Nephron progenitor cell (in vitro differentiated cells): Measurements from ENCODE around the gene CDYL.

ENCODE experiments used
- DNase-seq: peaks from one replicate; pipeline ENCODE4 v3.0.0; 2021
- H3K27ac Mint-ChIP-seq: 2 replicates; pipeline ENCODE4 v1.8.0; 2021; ENCODE audit warnings: mild to moderate bottlenecking, moderate library complexity, mixed read lengths
- H3K27me3 Mint-ChIP-seq: 2 replicates; pipeline ENCODE4 v1.8.0; 2021; ENCODE audit warnings: mild to moderate bottlenecking, low read depth, mixed read lengths; ENCODE audit not compliant: poor library complexity
- H3K36me3 Mint-ChIP-seq: 2 replicates; pipeline ENCODE4 v1.8.0; 2021; ENCODE audit warnings: low read depth, mixed read lengths
- H3K4me1 Mint-ChIP-seq: 2 replicates; pipeline ENCODE4 v1.8.0; 2021; ENCODE audit warnings: mixed read lengths
- H3K4me3 Mint-ChIP-seq: 2 replicates; pipeline ENCODE4 v1.8.0; 2021; ENCODE audit warnings: mild to moderate bottlenecking, moderate library complexity, mixed read lengths
- H3K9me3 Mint-ChIP-seq: 2 replicates; pipeline ENCODE4 v1.8.0; 2021; ENCODE audit warnings: mild to moderate bottlenecking, moderate library complexity, mixed read lengths
- CTCF ChIP-seq: fragments of 200-600 bp; sonication (generic); IDR thresholded peaks from 2 replicates; pipeline ENCODE4 v1.5.0; 2021; ENCODE audit warnings: antibody characterized with exemption

The CDYL gene

GRCh38 chr6:4818272-4818938, 42.2 kb downstream of the CDYL start:
- H3K27ac Mint-ChIP-seq: no peak overlapping the region
- no peak overlapping the region for H3K4me3 Mint-ChIP-seq
- peaks cover 7% of the 10 kb centered on the region for H3K4me1 Mint-ChIP-seq
- TF ChIP-seq CTCF: no peak
- H3K36me3 Mint-ChIP-seq: peaks cover 26% of the 10 kb centered on the region
- no peak for DNase-seq
- peaks cover 3% of the 10 kb centered on the region for H3K27me3 Mint-ChIP-seq
- H3K9me3 Mint-ChIP-seq: peaks cover 3% of the 10 kb centered on the region

- H3K4me1 Mint-ChIP-seq: peaks cover 7% of the 10 kb centered on the region
- DNase-seq: no peak
- no peak for TF ChIP-seq CTCF
- H3K27me3 Mint-ChIP-seq: peaks cover 3% of the 10 kb centered on the region
- peaks cover 12% of the 10 kb centered on the region for H3K9me3 Mint-ChIP-seq
- no peak overlapping the region for H3K27ac Mint-ChIP-seq
- no peak overlapping the region for H3K4me3 Mint-ChIP-seq
- peaks cover 32% of the 10 kb centered on the region for H3K36me3 Mint-ChIP-seq
These were observed 43.6 kb downstream of the CDYL start for GRCh38 chr6:4819706-4820283.

GRCh38 chr6:4820704-4821276, 44.6 kb downstream of the CDYL start:
- peaks cover 20% of the 10 kb centered on the region for H3K9me3 Mint-ChIP-seq

GRCh38 chr6:4822476-4822875, 46.3 kb downstream of the CDYL start:
- peaks cover 55% of the 10 kb centered on the region for H3K36me3 Mint-ChIP-seq
- H3K27ac Mint-ChIP-seq: no peak overlapping the region
- H3K4me1 Mint-ChIP-seq: peaks cover 7% of the 10 kb centered on the region
- TF ChIP-seq CTCF: no peak
- peaks cover 37% of the 10 kb centered on the region for H3K9me3 Mint-ChIP-seq
- H3K27me3 Mint-ChIP-seq: peaks cover 3% of the 10 kb centered on the region
- no peak overlapping the region for H3K4me3 Mint-ChIP-seq
- no peak for DNase-seq

More at GRCh38 chr6:4820704-4821276, 44.6 kb downstream of the CDYL start:
- no peak overlapping the region for H3K4me3 Mint-ChIP-seq
- DNase-seq: no peak
- H3K36me3 Mint-ChIP-seq: peaks cover 38% of the 10 kb centered on the region
- TF ChIP-seq CTCF: no peak
- peaks cover 7% of the 10 kb centered on the region for H3K4me1 Mint-ChIP-seq
- peaks cover 3% of the 10 kb centered on the region for H3K27me3 Mint-ChIP-seq
- H3K27ac Mint-ChIP-seq: no peak overlapping the region

GRCh38 chr6:4828187-4828698, 52.0 kb downstream of the CDYL start:
- Mint-ChIP-seq H3K9me3 (peaks cover 78% of the 10 kb centered on the region), H3K4me3 (no peak overlapping the region), H3K27ac (no peak overlapping the region), H3K36me3 (peaks cover 61% of the 10 kb centered on the region), H3K27me3 (peaks cover 6% of the 10 kb centered on the region), H3K4me1 (no peaks in the 10 kb centered on the region)
- no peak for TF ChIP-seq CTCF
- no peak for DNase-seq
